ENCODE data around the gene UPK1B.
A peak's percentile ranks its signal among the peaks of the same experiment; 100 is the strongest.
"Not testable (repeated sequence)": the region's sequence is repeated elsewhere in the genome, so short reads cannot be mapped to it uniquely, and the experiment has no call there.

UPK1B gene

GRCh38 chr3:119173325-119173724, at the start of gene UPK1B:
TSS of gene UPK1B (plus strand) at chr3:119173598. CDS start at chr3:119186742, 13,144 bp downstream.
- H3K36me3 ChIP-seq (ENCODE audit: control insufficient read depth, insufficient read depth, low read length) = no peaks in the 10 kb centered on the region
- no peak within 1 kb of the TSS for H3K4me3 ChIP-seq (ENCODE audit: low read length)
- no peaks in the 10 kb centered on the region for H3K9me3 ChIP-seq (ENCODE audit: control insufficient read depth, insufficient read depth, low read length)
- no peak within 1 kb of the TSS for H3K27ac ChIP-seq (ENCODE audit: low read length)
- H3K27me3 ChIP-seq (ENCODE audit: control insufficient read depth, insufficient read depth, low read length) = no peaks in the 10 kb centered on the region
- DNase-seq (ENCODE audit: low read depth, low spot score) = peak; percentile 45
- no peaks in the 10 kb centered on the region for H3K4me1 ChIP-seq (ENCODE audit: control insufficient read depth, insufficient read depth, low read length)
- WGBS (ENCODE audit: insufficient coverage, insufficient read length) = no CpG with 5 or more reads among the region's 13 CpGs

- H3K27me3 ChIP-seq (ENCODE audit: control insufficient read depth, insufficient read depth, low read length) = no peaks in the 10 kb centered on the region
- WGBS (ENCODE audit: insufficient coverage, insufficient read length) = no CpG with 5 or more reads among the region's 10 CpGs
Observed at GRCh38 chr3:119125342-119125741, 48.1 kb upstream of the UPK1B start.

GRCh38 chr3:119125742-119126504, 47.5 kb upstream of the UPK1B start:
- Histone ChIP-seq H3K4me3 (ENCODE audit: low read length) (no peak overlapping the region), H3K27me3 (ENCODE audit: control insufficient read depth, insufficient read depth, low read length) (no peaks in the 10 kb centered on the region), H3K4me1 (ENCODE audit: control insufficient read depth, insufficient read depth, low read length) (peaks cover 6% of the 10 kb centered on the region), H3K27ac (ENCODE audit: low read length) (no peak overlapping the region), H3K9me3 (ENCODE audit: control insufficient read depth, insufficient read depth, low read length) (no peaks in the 10 kb centered on the region), H3K36me3 (ENCODE audit: control insufficient read depth, insufficient read depth, low read length) (no peaks in the 10 kb centered on the region)
- no peak for DNase-seq (ENCODE audit: low read depth, low spot score)
- no CpG with 5 or more reads among the region's 17 CpGs for WGBS (ENCODE audit: insufficient coverage, insufficient read length)

More at GRCh38 chr3:119125342-119125741, 48.1 kb upstream of the UPK1B start:
- no peak for DNase-seq (ENCODE audit: low read depth, low spot score)
- no peaks in the 10 kb centered on the region for H3K9me3 ChIP-seq (ENCODE audit: control insufficient read depth, insufficient read depth, low read length)
- H3K4me3 ChIP-seq (ENCODE audit: low read length) = no peak overlapping the region
- peaks cover 3% of the 10 kb centered on the region for H3K4me1 ChIP-seq (ENCODE audit: control insufficient read depth, insufficient read depth, low read length)
- H3K27ac ChIP-seq (ENCODE audit: low read length) = no peak overlapping the region
- no peaks in the 10 kb centered on the region for H3K36me3 ChIP-seq (ENCODE audit: control insufficient read depth, insufficient read depth, low read length)

GRCh38 chr3:119130291-119130690, 43.1 kb upstream of the UPK1B start:
- WGBS (ENCODE audit: insufficient coverage, insufficient read length) = no CpG with 5 or more reads among the region's 7 CpGs
- DNase-seq (ENCODE audit: low read depth, low spot score); H3K36me3 ChIP-seq (ENCODE audit: control insufficient read depth, insufficient read depth, low read length); H3K9me3 ChIP-seq (ENCODE audit: control insufficient read depth, insufficient read depth, low read length); H3K27ac ChIP-seq (ENCODE audit: low read length); H3K4me3 ChIP-seq (ENCODE audit: low read length); H3K27me3 ChIP-seq (ENCODE audit: control insufficient read depth, insufficient read depth, low read length); H3K4me1 ChIP-seq (ENCODE audit: control insufficient read depth, insufficient read depth, low read length): not testable (repeated sequence)

GRCh38 chr3:119132291-119132690, 41.1 kb upstream of the UPK1B start:
- not testable (repeated sequence) for H3K27ac ChIP-seq (ENCODE audit: low read length); H3K36me3 ChIP-seq (ENCODE audit: control insufficient read depth, insufficient read depth, low read length); DNase-seq (ENCODE audit: low read depth, low spot score); H3K4me3 ChIP-seq (ENCODE audit: low read length); H3K9me3 ChIP-seq (ENCODE audit: control insufficient read depth, insufficient read depth, low read length); H3K4me1 ChIP-seq (ENCODE audit: control insufficient read depth, insufficient read depth, low read length); H3K27me3 ChIP-seq (ENCODE audit: control insufficient read depth, insufficient read depth, low read length)
- WGBS (ENCODE audit: insufficient coverage, insufficient read length) = no CpG with 5 or more reads among the region's 4 CpGs

GRCh38 chr3:119139360-119139759, 34.0 kb upstream of the UPK1B start:
- H3K4me1 ChIP-seq (ENCODE audit: control insufficient read depth, insufficient read depth, low read length); H3K27me3 ChIP-seq (ENCODE audit: control insufficient read depth, insufficient read depth, low read length); DNase-seq (ENCODE audit: low read depth, low spot score); H3K4me3 ChIP-seq (ENCODE audit: low read length); H3K9me3 ChIP-seq (ENCODE audit: control insufficient read depth, insufficient read depth, low read length); H3K36me3 ChIP-seq (ENCODE audit: control insufficient read depth, insufficient read depth, low read length); H3K27ac ChIP-seq (ENCODE audit: low read length): not testable (repeated sequence)
- no CpG with 5 or more reads among the region's 4 CpGs for WGBS (ENCODE audit: insufficient coverage, insufficient read length)

- Histone ChIP-seq H3K27me3 (ENCODE audit: control insufficient read depth, insufficient read depth, low read length) (no peaks in the 10 kb centered on the region), H3K36me3 (ENCODE audit: control insufficient read depth, insufficient read depth, low read length) (no peaks in the 10 kb centered on the region), H3K4me1 (ENCODE audit: control insufficient read depth, insufficient read depth, low read length) (no peaks in the 10 kb centered on the region), H3K9me3 (ENCODE audit: control insufficient read depth, insufficient read depth, low read length) (no peaks in the 10 kb centered on the region), H3K27ac (ENCODE audit: low read length) (no peak overlapping the region), H3K4me3 (ENCODE audit: low read length) (no peak overlapping the region)
- WGBS (ENCODE audit: insufficient coverage, insufficient read length) = no CpG with 5 or more reads among the region's 5 CpGs
- no peak for DNase-seq (ENCODE audit: low read depth, low spot score)
Observed at GRCh38 chr3:119140466-119140865, 32.9 kb upstream of the UPK1B start.

GRCh38 chr3:119145128-119145499, 28.3 kb upstream of the UPK1B start:
- H3K4me1 ChIP-seq (ENCODE audit: control insufficient read depth, insufficient read depth, low read length) = no peaks in the 10 kb centered on the region
- H3K4me3 ChIP-seq (ENCODE audit: low read length) = no peak overlapping the region
- H3K36me3 ChIP-seq (ENCODE audit: control insufficient read depth, insufficient read depth, low read length) = no peaks in the 10 kb centered on the region
- no peak overlapping the region for H3K27ac ChIP-seq (ENCODE audit: low read length)
- no peaks in the 10 kb centered on the region for H3K9me3 ChIP-seq (ENCODE audit: control insufficient read depth, insufficient read depth, low read length)
- no peaks in the 10 kb centered on the region for H3K27me3 ChIP-seq (ENCODE audit: control insufficient read depth, insufficient read depth, low read length)
- DNase-seq (ENCODE audit: low read depth, low spot score) = no peak

- H3K4me3 ChIP-seq (ENCODE audit: low read length) = no peak within 1 kb of the TSS
- DNase-seq (ENCODE audit: low read depth, low spot score) = peak; percentile 41
- no peaks in the 10 kb centered on the region for H3K27me3 ChIP-seq (ENCODE audit: control insufficient read depth, insufficient read depth, low read length)
- no CpG with 5 or more reads among the region's 23 CpGs for WGBS (ENCODE audit: insufficient coverage, insufficient read length)
- H3K9me3 ChIP-seq (ENCODE audit: control insufficient read depth, insufficient read depth, low read length) = no peaks in the 10 kb centered on the region
- H3K36me3 ChIP-seq (ENCODE audit: control insufficient read depth, insufficient read depth, low read length) = no peaks in the 10 kb centered on the region
- H3K4me1 ChIP-seq (ENCODE audit: control insufficient read depth, insufficient read depth, low read length) = no peaks in the 10 kb centered on the region
- H3K27ac ChIP-seq (ENCODE audit: low read length) = no peak within 1 kb of the TSS
Observed at GRCh38 chr3:119145500-119146167, 27.8 kb upstream of the UPK1B start, which contains the start of gene TEX55. TSS of gene TEX55 (plus strand) at chr3:119146165. CDS start at chr3:119146190, 25 bp downstream.

GRCh38 chr3:119146578-119147375, 26.6 kb upstream of the UPK1B start:
- no peak overlapping the region for H3K27ac ChIP-seq (ENCODE audit: low read length)
- H3K36me3 ChIP-seq (ENCODE audit: control insufficient read depth, insufficient read depth, low read length) = no peaks in the 10 kb centered on the region
- no peaks in the 10 kb centered on the region for H3K4me1 ChIP-seq (ENCODE audit: control insufficient read depth, insufficient read depth, low read length)
- DNase-seq (ENCODE audit: low read depth, low spot score) = no peak
- WGBS (ENCODE audit: insufficient coverage, insufficient read length) = no CpG with 5 or more reads among the region's 15 CpGs
- no peaks in the 10 kb centered on the region for H3K9me3 ChIP-seq (ENCODE audit: control insufficient read depth, insufficient read depth, low read length)
- H3K4me3 ChIP-seq (ENCODE audit: low read length) = no peak overlapping the region
- H3K27me3 ChIP-seq (ENCODE audit: control insufficient read depth, insufficient read depth, low read length) = no peaks in the 10 kb centered on the region

Measured in iPS DF 6.9 (cell line).